ENCODE data around the gene C16orf74.

The C16orf74 gene

DNA sequence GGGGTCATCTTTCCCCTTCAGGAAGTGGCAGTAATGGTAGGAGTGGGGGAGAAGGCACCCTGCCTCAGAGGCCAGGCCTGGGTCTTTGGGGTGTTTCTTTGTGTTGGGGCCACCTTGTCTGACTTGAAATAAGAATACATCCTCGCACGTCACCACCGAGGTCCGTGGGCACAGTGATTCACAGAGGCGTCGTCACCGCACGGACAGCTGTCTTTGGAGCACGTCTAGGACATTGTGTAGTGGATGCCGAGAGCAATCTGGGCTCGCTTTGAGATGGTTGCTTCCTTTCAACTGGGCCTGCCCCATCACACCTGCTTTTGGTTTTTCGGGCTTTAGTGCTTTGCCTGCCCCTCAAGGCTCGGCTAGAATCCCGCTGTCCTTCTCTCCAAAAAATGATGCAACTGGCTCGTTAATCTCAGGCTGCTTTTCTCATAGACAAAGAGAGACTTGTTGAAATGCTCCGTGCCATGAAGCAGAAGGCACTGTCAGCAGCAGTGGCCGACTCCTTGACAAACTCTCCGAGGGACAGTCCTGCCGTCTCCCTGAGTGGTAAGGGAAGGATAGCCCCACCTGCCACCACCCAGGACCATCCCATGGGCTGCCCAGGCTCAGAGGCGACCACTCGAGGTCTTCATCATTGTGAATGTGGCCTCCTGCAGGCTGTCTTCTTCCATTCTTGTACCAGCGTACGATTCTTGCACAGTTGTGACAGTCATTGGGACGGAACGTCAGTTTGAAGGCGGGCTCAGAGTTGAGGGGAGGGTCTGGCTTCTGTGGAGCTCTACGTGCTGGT, 86.1 kb downstream of the C16orf74 start:
- ATAC-seq (ENCODE audit: low read depth) (no peak), DNase-seq (ENCODE audit: low spot score) (no peak)
- H3K36me3 ChIP-seq (ENCODE audit: low read depth) = peaks cover 91% of the 10 kb centered on the region
- no peak for TF ChIP-seq CTCF (IDR thresholded peaks at IDR 0.05; ENCODE audit: poor library complexity, severe bottlenecking)
- H3K4me3 ChIP-seq (ENCODE audit: severe bottlenecking) = no peak overlapping the region
- no peak overlapping the region for H3K27ac ChIP-seq (ENCODE audit: poor library complexity, severe bottlenecking)
- H3K27me3 ChIP-seq (ENCODE audit: insufficient read depth, poor library complexity, severe bottlenecking) = no peaks in the 10 kb centered on the region
- no peaks in the 10 kb centered on the region for H3K9me3 ChIP-seq (ENCODE audit: severe bottlenecking)
- H3K4me1 ChIP-seq (ENCODE audit: insufficient read depth, poor library complexity, severe bottlenecking) = no peaks in the 10 kb centered on the region

DNA sequence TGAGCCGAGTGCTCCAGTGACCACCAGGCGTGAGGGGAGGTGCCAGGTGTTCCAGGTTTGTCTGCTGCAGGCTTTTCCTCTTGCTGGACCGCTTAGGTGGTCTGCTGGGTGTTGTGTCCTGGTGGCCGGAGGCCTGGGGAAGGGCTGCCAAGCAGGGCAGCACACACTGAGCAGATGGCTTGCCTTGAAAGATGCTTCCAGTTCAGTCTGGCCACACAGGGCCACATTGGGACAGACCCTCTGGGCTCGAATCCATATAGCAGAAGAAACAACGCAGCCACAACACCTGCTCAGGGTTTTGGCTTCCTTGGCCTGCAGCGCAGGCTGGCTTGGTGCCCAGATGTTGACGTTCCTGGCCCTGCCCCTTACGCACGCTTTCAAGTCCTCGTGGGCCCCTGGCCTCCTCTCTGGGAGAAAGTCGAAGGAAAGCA, 87.0 kb downstream of the C16orf74 start:
- no peak for TF ChIP-seq CTCF (IDR thresholded peaks at IDR 0.05; ENCODE audit: poor library complexity, severe bottlenecking)

DNA sequence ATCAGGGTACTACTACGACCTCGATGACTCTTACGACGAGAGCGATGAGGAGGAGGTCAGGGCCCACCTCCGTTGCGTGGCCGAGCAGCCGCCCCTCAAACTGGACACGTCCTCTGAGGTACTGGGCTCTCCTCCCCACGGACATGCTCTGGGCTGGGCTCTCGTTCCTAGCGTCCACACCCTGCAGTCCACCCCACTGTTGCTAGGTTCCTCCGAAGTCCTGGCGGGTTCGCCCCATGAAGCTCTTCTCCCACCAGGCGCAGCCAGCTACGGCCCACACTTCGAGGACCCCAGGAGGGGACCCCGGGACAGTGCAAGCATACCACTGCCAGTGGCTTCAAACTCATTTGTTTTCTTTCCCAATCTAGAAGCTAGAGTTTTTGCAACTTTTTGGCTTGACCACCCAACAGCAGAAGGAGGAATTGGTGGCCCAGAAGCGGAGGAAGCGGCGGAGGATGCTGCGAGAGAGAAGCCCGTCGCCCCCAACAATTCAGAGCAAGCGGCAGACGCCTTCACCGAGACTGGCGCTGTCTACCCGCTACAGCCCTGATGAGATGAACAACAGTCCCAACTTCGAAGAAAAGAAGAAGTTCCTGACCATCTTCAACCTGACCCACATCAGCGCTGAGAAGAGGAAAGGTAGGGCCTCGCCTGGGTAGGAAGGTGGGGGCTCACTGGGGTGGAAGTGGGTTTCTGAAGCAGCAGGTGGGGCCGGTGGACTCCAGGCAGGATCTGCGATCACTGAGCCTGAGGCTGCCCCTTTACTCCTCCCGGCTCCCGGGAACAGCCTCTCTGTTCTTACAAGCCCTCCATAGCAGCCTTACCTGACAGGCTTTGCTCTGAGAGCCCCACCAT, 87.7 kb downstream of the C16orf74 start:
- DNase-seq (ENCODE audit: low spot score) (no peak), ATAC-seq (ENCODE audit: low read depth) (no peak)
- Histone ChIP-seq H3K4me1 (ENCODE audit: insufficient read depth, poor library complexity, severe bottlenecking) (no peaks in the 10 kb centered on the region), H3K27ac (ENCODE audit: poor library complexity, severe bottlenecking) (no peak overlapping the region), H3K36me3 (ENCODE audit: low read depth) (peaks cover 92% of the 10 kb centered on the region), H3K9me3 (ENCODE audit: severe bottlenecking) (no peaks in the 10 kb centered on the region), H3K27me3 (ENCODE audit: insufficient read depth, poor library complexity, severe bottlenecking) (no peaks in the 10 kb centered on the region), H3K4me3 (ENCODE audit: severe bottlenecking) (no peak overlapping the region)
- no peak for TF ChIP-seq CTCF (IDR thresholded peaks at IDR 0.05; ENCODE audit: poor library complexity, severe bottlenecking)

More for the DNA sequence above, 87.0 kb downstream of the C16orf74 start:
- no peaks in the 10 kb centered on the region for H3K27me3 ChIP-seq (ENCODE audit: insufficient read depth, poor library complexity, severe bottlenecking)
- no peak overlapping the region for H3K27ac ChIP-seq (ENCODE audit: poor library complexity, severe bottlenecking)
- H3K36me3 ChIP-seq (ENCODE audit: low read depth) = peaks cover 91% of the 10 kb centered on the region
- no peaks in the 10 kb centered on the region for H3K4me1 ChIP-seq (ENCODE audit: insufficient read depth, poor library complexity, severe bottlenecking)
- H3K9me3 ChIP-seq (ENCODE audit: severe bottlenecking) = no peaks in the 10 kb centered on the region
- DNase-seq (ENCODE audit: low spot score) (no peak), ATAC-seq (ENCODE audit: low read depth) (no peak)
- no peak overlapping the region for H3K4me3 ChIP-seq (ENCODE audit: severe bottlenecking)

GRCh38 chr16:85662482-85662812, 88.4 kb downstream of the C16orf74 start:
- peaks cover 92% of the 10 kb centered on the region for H3K36me3 ChIP-seq (ENCODE audit: low read depth)
- ATAC-seq (ENCODE audit: low read depth) = no peak

More at GRCh38 chr16:85662482-85662812, 88.4 kb downstream of the C16orf74 start:
- no peak overlapping the region for H3K4me3 ChIP-seq (ENCODE audit: severe bottlenecking)
- H3K4me1 ChIP-seq (ENCODE audit: insufficient read depth, poor library complexity, severe bottlenecking) = no peaks in the 10 kb centered on the region
- no peak for TF ChIP-seq CTCF (IDR thresholded peaks at IDR 0.05; ENCODE audit: poor library complexity, severe bottlenecking)
- H3K27ac ChIP-seq (ENCODE audit: poor library complexity, severe bottlenecking) = no peak overlapping the region
- no peaks in the 10 kb centered on the region for H3K27me3 ChIP-seq (ENCODE audit: insufficient read depth, poor library complexity, severe bottlenecking)
- no peaks in the 10 kb centered on the region for H3K9me3 ChIP-seq (ENCODE audit: severe bottlenecking)
- no peak for DNase-seq (ENCODE audit: low spot score)

All from RWPE2 (cell line).